GM10266 (cell line): Measurements from ENCODE around the gene CPT2.

ENCODE experiments used
- DNase-seq: peaks from one replicate; pipeline ENCODE4 v3.0.0; 2012; ENCODE audit errors: extremely low spot score
- TF ChIP-seq, protein P1 (sequence below): IDR thresholded peaks from 2 replicates; pipeline ENCODE4 v1.5.1; 2012; ENCODE audit warnings: mild to moderate bottlenecking, low read depth; ENCODE audit not compliant: control insufficient read depth, insufficient read depth; ENCODE audit errors: missing control alignments

CPT2 gene

DNA sequence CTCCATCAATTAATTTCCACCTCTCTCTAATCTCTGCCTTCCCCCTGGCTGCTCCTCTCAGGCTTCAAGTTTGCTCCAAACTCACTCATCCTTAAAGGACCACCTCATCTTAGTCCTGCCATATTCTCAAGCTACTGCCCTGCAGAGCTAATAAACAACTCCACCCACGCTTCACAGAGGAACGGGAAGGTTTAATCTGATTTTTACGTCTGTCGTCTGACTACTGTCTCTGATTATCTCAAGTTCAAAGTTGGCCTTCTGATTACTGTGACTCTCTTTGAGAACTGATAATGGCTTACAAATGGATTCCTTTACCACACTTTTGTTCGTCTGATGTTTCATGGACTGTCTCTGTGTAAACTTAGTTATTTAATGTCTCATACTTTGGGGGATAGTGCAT lies 7.6 kb upstream of the CPT2 start:
- TF ChIP-seq, protein P1, sequence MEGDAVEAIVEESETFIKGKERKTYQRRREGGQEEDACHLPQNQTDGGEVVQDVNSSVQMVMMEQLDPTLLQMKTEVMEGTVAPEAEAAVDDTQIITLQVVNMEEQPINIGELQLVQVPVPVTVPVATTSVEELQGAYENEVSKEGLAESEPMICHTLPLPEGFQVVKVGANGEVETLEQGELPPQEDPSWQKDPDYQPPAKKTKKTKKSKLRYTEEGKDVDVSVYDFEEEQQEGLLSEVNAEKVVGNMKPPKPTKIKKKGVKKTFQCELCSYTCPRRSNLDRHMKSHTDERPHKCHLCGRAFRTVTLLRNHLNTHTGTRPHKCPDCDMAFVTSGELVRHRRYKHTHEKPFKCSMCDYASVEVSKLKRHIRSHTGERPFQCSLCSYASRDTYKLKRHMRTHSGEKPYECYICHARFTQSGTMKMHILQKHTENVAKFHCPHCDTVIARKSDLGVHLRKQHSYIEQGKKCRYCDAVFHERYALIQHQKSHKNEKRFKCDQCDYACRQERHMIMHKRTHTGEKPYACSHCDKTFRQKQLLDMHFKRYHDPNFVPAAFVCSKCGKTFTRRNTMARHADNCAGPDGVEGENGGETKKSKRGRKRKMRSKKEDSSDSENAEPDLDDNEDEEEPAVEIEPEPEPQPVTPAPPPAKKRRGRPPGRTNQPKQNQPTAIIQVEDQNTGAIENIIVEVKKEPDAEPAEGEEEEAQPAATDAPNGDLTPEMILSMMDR, result no peak
- no peak for DNase-seq

- TF ChIP-seq, protein P1, result no peak
- DNase-seq, result no peak
Measured at GRCh38 chr1:53190210-53190611, 6.4 kb upstream of the CPT2 start.

GRCh38 chr1:53195246-53196016 lies 1.2 kb upstream of the CPT2 start:
- TF ChIP-seq, protein P1, result no peak
- no peak for DNase-seq

GRCh38 chr1:53196017-53196484 lies 573 bp upstream of the CPT2 start:
- TF ChIP-seq, protein P1, result no peak
- DNase-seq, result no peak

- no peak for DNase-seq
Measured at GRCh38 chr1:53197291-53198200, 922 bp downstream of the CPT2 start.

GRCh38 chr1:53198241-53198651 lies 1.6 kb downstream of the CPT2 start:
- DNase-seq, result no peak
- TF ChIP-seq, protein P1, result no peak

More at GRCh38 chr1:53197291-53198200, 922 bp downstream of the CPT2 start:
- TF ChIP-seq, protein P1, result no peak
